Ascending aorta (tissue), 2 donors: ENCODE data around the gene EYA3. TPM values are rescaled to one million over a fixed set of nuclear protein-coding genes. Genes with fewer than 3 reads are reported as not detected.

Experiments used
- DNase-seq, 2 donors: peaks; one replicate each; pipeline ENCODE4 v3.0.0-alpha.2; 2019; ENCODE audit warnings: low spot score in 2 of 2
- H3K27ac ChIP-seq, 2 donors: fragments of 200-600 bp; sonication (generic); one replicate each; pipeline ENCODE4 v1.5.1; 2016 to 2017; ENCODE audit warnings: mild to moderate bottlenecking in 1 of 2
- H3K27me3 ChIP-seq: fragments of 200-600 bp; sonication (generic); one replicate; pipeline ENCODE4 v1.5.1; 2017
- H3K36me3 ChIP-seq, 2 donors: fragments of 200-600 bp; sonication (generic); one replicate each; pipeline ENCODE4 v1.5.1; 2016
- H3K4me1 ChIP-seq, 2 donors: fragments of 200-600 bp; sonication (generic); one replicate each; pipeline ENCODE4 v1.5.1; 2016 to 2017; ENCODE audit warnings: mild to moderate bottlenecking in 1 of 2
- H3K4me3 ChIP-seq, 2 donors: fragments of 200-600 bp; sonication (generic); one replicate each; pipeline ENCODE4 v1.5.1; 2016 to 2017; ENCODE audit warnings: mild to moderate bottlenecking in 1 of 2
- H3K9me3 ChIP-seq, 2 donors: fragments of 200-600 bp; sonication (generic); one replicate each; pipeline ENCODE4 v1.5.1; 2016
- intact Hi-C: fragments of 100-400 bp; cut with DNase I; formaldehyde crosslinking; loops from one replicate; pipeline ENCODE4 v1.15.1; 2023
- total RNA-seq: library from RNA; depleted of rRNA; stranded (reverse); fragments of >200 nt; gene quantifications from one replicate; pipeline ENCODE4 v1.1.0, GENCODE V29; 2016
- TF ChIP-seq, protein P1 (sequence below), 3 experiments: fragments of 200-600 bp in 2 of 3; fragments of 450-650 bp in 1 of 3; sonication (generic) in 2 of 3; IDR thresholded peaks; one replicate each; pipeline ENCODE4 v1.5.1; 2016 to 2019; ENCODE audit warnings: antibody characterized with exemption in 3 of 3, mild to moderate bottlenecking in 1 of 3, moderate library complexity in 1 of 3

The EYA3 gene
- total RNA-seq, 1 donor from 2014 or later, result 52.6 TPM

DNA sequence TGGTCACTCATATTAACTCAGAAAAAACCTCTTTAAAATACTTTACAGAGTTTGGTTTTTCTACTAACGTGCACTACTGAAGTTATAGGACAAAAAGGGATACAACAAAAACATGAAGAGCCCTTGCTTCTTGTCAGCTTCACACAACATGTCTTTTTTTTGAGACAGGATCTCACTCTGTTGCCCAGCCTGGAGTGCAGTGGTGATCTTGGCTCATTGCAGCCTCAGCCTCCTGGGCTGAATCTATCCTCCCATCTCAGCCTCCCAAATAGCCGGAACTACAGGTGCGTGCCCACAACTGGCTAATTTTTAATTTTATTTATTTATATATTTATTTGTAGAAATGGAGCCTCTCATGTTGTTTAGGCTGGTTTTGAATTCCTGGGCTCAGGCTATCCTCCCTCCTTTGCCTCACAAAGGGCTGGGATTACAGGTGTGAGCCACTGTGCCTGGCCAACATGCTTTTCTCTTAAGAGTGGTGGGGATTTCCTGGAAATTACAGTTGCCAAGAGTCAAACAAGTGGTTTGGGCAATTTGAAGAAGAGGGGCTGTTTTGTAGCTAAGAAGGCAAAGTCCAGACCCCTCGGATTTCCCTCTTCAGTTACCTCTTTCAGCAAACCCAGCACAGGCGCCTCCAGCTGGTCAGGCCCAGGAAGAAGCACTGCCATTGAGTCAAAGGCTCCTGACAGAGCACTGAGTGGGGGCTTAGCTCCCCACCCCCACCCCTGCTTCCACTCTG, 160.0 kb downstream of the EYA3 start:
- DNase-seq, result no peak
- H3K36me3 ChIP-seq, result no peaks in the 10 kb centered on the region

DNA sequence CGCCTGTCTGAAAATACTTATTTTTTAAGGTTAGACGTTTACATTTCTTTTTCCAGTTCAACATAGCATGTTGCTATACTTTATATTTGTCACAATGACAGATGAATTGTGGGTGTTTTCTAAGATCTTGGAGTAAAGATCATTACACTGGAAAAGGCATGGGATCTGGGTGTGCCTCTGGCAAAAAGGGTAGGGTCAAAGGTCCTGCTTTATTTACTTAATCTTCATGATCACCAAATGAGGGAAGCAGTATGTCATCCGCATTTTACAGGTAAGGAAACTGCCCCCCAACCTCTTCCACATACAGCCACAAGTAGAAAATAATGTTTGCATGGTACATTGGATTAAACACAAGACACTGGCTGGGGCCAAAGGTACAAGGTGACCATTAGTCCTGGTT, 166.1 kb downstream of the EYA3 start:
- Histone ChIP-seq H3K9me3 (no peaks in the 10 kb centered on the region), H3K4me1 (no peaks in the 10 kb centered on the region), H3K27ac (no peak overlapping the region), H3K4me3 (no peak overlapping the region), H3K36me3 (no peaks in the 10 kb centered on the region), H3K27me3 (no peaks in the 10 kb centered on the region)
- TF ChIP-seq, protein P1, sequence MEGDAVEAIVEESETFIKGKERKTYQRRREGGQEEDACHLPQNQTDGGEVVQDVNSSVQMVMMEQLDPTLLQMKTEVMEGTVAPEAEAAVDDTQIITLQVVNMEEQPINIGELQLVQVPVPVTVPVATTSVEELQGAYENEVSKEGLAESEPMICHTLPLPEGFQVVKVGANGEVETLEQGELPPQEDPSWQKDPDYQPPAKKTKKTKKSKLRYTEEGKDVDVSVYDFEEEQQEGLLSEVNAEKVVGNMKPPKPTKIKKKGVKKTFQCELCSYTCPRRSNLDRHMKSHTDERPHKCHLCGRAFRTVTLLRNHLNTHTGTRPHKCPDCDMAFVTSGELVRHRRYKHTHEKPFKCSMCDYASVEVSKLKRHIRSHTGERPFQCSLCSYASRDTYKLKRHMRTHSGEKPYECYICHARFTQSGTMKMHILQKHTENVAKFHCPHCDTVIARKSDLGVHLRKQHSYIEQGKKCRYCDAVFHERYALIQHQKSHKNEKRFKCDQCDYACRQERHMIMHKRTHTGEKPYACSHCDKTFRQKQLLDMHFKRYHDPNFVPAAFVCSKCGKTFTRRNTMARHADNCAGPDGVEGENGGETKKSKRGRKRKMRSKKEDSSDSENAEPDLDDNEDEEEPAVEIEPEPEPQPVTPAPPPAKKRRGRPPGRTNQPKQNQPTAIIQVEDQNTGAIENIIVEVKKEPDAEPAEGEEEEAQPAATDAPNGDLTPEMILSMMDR (IDR thresholded peaks at IDR 0.05), result no peak
- intact Hi-C loops, result no loop called here
- DNase-seq, result no peak

More for the DNA sequence above, 160.0 kb downstream of the EYA3 start:
- Histone ChIP-seq H3K27ac (no peak overlapping the region), H3K4me3 (no peak overlapping the region), H3K9me3 (no peaks in the 10 kb centered on the region), H3K4me1 (no peaks in the 10 kb centered on the region), H3K27me3 (no peaks in the 10 kb centered on the region)
- intact Hi-C loops, result no loop called here
- TF ChIP-seq, protein P1 (IDR thresholded peaks at IDR 0.05), result no peak

Other genes starting within 250 kb of the EYA3 start
- 206 TPM for gene THEMIS2, start 216.1 kb downstream of the EYA3 start, total RNA-seq
- gene RPA2, start 174.0 kb downstream of the EYA3 start, total RNA-seq, result 36.8 TPM
- not detected for gene SMPDL3B, start 153.6 kb downstream of the EYA3 start, total RNA-seq
- gene XKR8, start 128.6 kb downstream of the EYA3 start, total RNA-seq, result 15.6 TPM
- 13.1 TPM for gene PTAFR, start 88.1 kb upstream of the EYA3 start, total RNA-seq
- 65.2 TPM for gene DNAJC8, start 144.4 kb upstream of the EYA3 start, total RNA-seq
- gene ATP5IF1, start 147.5 kb upstream of the EYA3 start, total RNA-seq, result 220 TPM
- gene SESN2, start 170.9 kb upstream of the EYA3 start, total RNA-seq, result 7.6 TPM
- 6.6 TPM for gene MED18, start 240.4 kb upstream of the EYA3 start, total RNA-seq